GM12878 (cell line): ENCODE results near the gene RAD51B. TPM values are rescaled to one million over a fixed set of nuclear protein-coding genes. Genes with fewer than 3 reads are reported as not detected.
A peak's percentile ranks its signal among the peaks of the same experiment; 100 is the strongest.

Source experiments
- BCL3 ChIP-seq: IDR thresholded peaks from 2 replicates; pipeline ENCODE4 v1.6.1; 2011; ENCODE audit warnings: borderline replicate concordance, low read depth, mild to moderate bottlenecking, moderate library complexity, low read length; ENCODE audit not compliant: insufficient read depth, poor library complexity, severe bottlenecking
- CBFB ChIP-seq: IDR thresholded peaks from 2 replicates; pipeline ENCODE4 v1.6.1; 2016; ENCODE audit warnings: antibody characterized with exemption, low read depth
- CHD2 ChIP-seq: IDR thresholded peaks from 2 replicates; pipeline ENCODE4 v1.6.1; 2011; ENCODE audit warnings: low read depth, low read length, improper control_type of control experiment, borderline replicate concordance
- CUX1 ChIP-seq: IDR thresholded peaks from 2 replicates; pipeline ENCODE4 v1.6.1; 2012; ENCODE audit warnings: improper control_type of control experiment, low read depth, low read length; ENCODE audit not compliant: insufficient replicate concordance
- ESRRA ChIP-seq: IDR thresholded peaks from 2 replicates; pipeline ENCODE4 v1.6.1; 2012; ENCODE audit warnings: mild to moderate bottlenecking, low read length, improper control_type of control experiment
- MTA3 ChIP-seq: IDR thresholded peaks from 2 replicates; pipeline ENCODE4 v1.6.1; 2012; ENCODE audit warnings: low read length, inconsistent platforms, borderline replicate concordance
- NKRF ChIP-seq: fragments of 450-650 bp; conservative IDR thresholded peaks from 2 replicates; pipeline ENCODE4 v1.6.1; 2017; ENCODE audit warnings: mild to moderate bottlenecking, moderate library complexity
- NR2F1 ChIP-seq: fragments of 450-650 bp; conservative IDR thresholded peaks from 2 replicates; pipeline ENCODE4 v1.6.1; 2017; ENCODE audit warnings: mild to moderate bottlenecking
- PRDM15 ChIP-seq: fragments of 450-650 bp; formaldehyde crosslinking; IDR thresholded peaks from 2 replicates; pipeline ENCODE4 v1.4.0; 2020; ENCODE audit warnings: mild to moderate bottlenecking, moderate library complexity
- SP1 ChIP-seq: IDR thresholded peaks from one replicate; pipeline ENCODE4 v1.6.1; 2011; ENCODE audit warnings: low read depth, low read length
- SREBF2 ChIP-seq: IDR thresholded peaks from 2 replicates; pipeline ENCODE4 v1.6.1; 2012; ENCODE audit warnings: mild to moderate bottlenecking, low read length
- ZBTB4 ChIP-seq: fragments of 450-650 bp; formaldehyde crosslinking; IDR thresholded peaks from 2 replicates; pipeline ENCODE4 v1.4.0; 2022; ENCODE audit warnings: mild to moderate bottlenecking, moderate library complexity
- ZNF24 ChIP-seq: fragments of 450-650 bp; IDR thresholded peaks from 2 replicates; pipeline ENCODE4 v1.6.1; 2017; ENCODE audit warnings: antibody characterized with exemption, mild to moderate bottlenecking
- polyA plus RNA-seq, 11 experiments: library from polyadenylated mRNA; depleted of rRNA in 4 of 11; unstranded in 6 of 11; stranded (reverse) in 5 of 11; fragments of >200 nt; fragmentation: Nextera tagmentation in 4 of 11; fragmentation: Illumina TruSeq in 1 of 11; extraction: Ambion mirVana in 4 of 11; extraction: Trizol in 1 of 11; gene quantifications; 1 replicate in 1 of 11; 2 replicates in 10 of 11; pipeline versions ENCODE4 v1.2.1 to v1.2.3, GENCODE V29; 2011 to 2016; ENCODE audit warnings: inconsistent platforms in 2 of 11, missing spikeins in 2 of 11, low read depth in 1 of 11
- total RNA-seq, 4 experiments: library from RNA; depleted of rRNA in 3 of 4; stranded (reverse); fragments of >200 nt in 3 of 4; fragmentation: Illumina TruSeq in 1 of 4; extraction: Trizol in 1 of 4; gene quantifications; 2 replicates each; pipeline versions ENCODE4 v1.2.1 to v1.2.3, GENCODE V29; 2013 to 2021

Gene RAD51B
- total and polyA plus RNA-seq, 10 of the 15 experiments (the other 5 are each of a cell fraction or from before 2014, with no cell fraction given): 9.8 to 26.8 (median 21.3) TPM

- TF ChIP-seq PRDM15: no peak
- no peak; the same call in 1 of the 2 replicates for TF ChIP-seq NKRF
- TF ChIP-seq CBFB: peak; percentile 56
- TF ChIP-seq SP1: peak; percentile 22
- TF ChIP-seq BCL3: peak; percentile 56
- TF ChIP-seq ZNF24: no peak; the same call in 1 of the 2 replicates
- no peak for TF ChIP-seq ZBTB4
- TF ChIP-seq ESRRA: no peak
- peak; percentile 73; the same call in 1 of the 2 replicates for TF ChIP-seq CHD2
- TF ChIP-seq MTA3: no peak
- peak; percentile 20 for TF ChIP-seq CUX1
- no peak for TF ChIP-seq SREBF2
- peak; percentile 83 for TF ChIP-seq NR2F1
Observed at GRCh38 chr14:68283378-68284123, 464.0 kb downstream of the RAD51B start (continued).
